Stimulated activated CD8-positive, alpha-beta memory T cell treated with anti-CD3 and anti-CD28 coated beads, Interleukin-2, amount 100 ng/mL, for 48 hours (primary cell): ENCODE results near the gene ATP2A2.
"Not testable (repeated sequence)": the region's sequence is repeated elsewhere in the genome, so short reads cannot be mapped to it uniquely, and the experiment has no call there.

Experiments
- DNase-seq, 2 donors: peaks; one replicate each; pipeline ENCODE4 v3.0.0-alpha.2; 2020; ENCODE audit warnings: low read depth in 2 of 2

The ATP2A2 gene

DNA sequence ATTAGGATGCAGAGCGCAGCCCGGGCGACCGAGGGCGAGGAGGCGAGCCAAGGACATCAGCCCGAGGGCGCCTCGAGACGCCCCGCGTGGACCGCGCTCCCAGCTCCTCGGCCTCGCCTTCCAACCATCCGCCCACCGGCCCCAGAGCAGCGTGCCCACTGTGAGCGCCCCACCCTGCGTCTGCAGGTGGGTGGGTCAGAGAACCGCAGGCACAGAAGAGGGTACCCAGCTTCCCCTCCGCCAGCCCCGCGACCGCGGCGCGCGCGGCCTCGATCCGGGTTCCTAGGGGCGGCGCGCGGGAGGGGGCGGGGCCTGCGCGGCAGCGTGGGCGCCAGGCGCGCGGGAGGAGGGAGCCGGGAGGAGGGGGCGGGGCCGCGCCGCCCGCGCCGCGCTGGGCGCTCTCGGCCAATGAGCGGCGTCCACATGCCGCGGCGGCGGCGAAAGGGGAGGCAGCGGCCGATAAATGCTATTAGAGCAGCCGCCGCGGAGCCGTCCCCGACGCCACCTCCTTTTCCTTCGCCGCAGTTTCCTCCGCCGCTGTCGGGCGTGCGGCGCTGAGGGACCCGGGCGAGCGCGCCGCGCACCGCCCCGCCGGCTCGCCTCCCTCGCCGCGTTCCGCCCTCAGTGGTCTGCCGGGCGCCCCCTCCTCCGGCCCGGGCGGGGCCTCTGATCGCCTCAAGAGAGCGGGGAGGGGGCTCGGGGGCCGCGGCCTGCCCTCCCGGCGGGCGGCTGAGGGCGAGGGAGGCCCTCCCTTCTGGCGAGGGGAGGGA is at the start of gene ATP2A2:
TSS of gene ATP2A2 (plus strand) at position 469 of the 770 bp plus-strand sequence. CDS start 543 bp downstream, outside the sequence.
- DNase-seq = peak; percentile 80 to 83

DNA sequence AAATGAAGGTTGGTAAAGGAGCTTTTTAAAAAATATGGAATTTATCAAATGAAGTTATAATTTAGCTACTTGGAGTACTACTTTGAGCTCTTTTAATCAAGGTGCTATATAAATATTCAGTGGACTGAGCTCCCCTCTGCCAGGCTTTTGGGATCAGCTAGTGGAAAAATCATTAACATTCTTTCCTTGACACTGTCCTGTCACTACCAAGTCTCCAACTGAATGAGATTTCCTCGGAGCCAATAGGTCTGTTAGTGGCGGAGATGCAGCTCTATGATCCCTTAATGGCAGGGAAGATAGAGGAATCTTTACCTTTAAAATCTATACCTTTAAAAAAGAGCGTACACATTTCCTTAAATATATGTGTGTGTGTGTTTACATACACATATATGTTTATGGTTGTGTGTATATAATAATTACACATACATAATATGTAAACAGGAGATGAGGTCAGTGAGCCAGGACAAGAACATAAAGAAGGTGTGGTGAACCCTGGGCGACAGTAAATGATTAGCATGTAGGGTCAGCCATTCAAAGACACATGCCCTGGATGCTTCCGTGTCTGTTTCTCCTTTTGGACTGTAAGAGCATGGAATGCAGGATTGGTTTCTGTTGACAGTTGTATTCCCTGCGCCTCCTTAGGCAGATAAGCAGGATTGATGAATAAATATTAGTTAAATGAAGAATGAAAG is 47.7 kb upstream of the ATP2A2 start:
- DNase-seq = no peak

- DNase-seq = no peak
Observed at GRCh38 chr12:110234331-110234751, 46.7 kb upstream of the ATP2A2 start.

- DNase-seq = no peak
Observed at GRCh38 chr12:110234755-110235154, 46.3 kb upstream of the ATP2A2 start.

DNA sequence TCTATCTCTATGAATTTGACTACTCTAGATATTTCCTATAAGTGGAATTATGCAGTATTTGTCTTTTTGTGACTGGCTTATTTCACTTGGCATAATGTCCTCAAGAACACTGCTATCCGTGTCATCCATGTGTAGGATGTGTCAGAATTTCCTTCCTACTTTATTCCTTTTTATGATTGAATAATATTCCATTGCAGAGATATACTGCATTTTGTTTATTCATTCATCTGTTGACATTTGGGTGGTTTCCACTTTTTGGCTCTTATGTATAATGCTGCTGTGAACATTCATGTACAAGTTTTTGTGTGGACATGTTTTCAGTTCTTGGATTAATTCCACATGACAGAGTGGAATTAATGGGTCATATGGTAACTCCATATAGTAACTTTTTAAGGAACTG is 45.7 kb upstream of the ATP2A2 start:
- DNase-seq = no peak

DNA sequence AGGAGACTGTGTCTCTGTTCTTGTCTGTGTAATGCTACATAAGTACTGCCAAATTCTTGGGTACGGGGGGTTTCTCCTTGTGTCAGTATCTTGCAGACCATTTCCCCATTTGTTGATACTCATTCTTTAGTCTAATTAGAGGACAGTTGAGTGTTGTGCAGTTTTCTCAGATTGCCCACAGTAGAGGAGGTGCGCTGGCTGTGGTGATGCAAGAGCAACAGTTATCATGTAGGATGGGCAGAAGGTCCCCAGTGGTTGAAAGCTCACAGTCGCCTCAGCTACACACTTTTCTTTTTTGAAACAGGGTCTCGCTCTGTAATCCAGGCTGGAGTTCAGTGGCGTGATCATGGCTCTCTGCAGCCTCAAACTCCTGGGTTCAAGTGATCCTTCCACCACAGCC is 37.8 kb upstream of the ATP2A2 start:
- DNase-seq = no peak

- no peak for DNase-seq
Observed at GRCh38 chr12:110244372-110244771, 36.7 kb upstream of the ATP2A2 start.

DNA sequence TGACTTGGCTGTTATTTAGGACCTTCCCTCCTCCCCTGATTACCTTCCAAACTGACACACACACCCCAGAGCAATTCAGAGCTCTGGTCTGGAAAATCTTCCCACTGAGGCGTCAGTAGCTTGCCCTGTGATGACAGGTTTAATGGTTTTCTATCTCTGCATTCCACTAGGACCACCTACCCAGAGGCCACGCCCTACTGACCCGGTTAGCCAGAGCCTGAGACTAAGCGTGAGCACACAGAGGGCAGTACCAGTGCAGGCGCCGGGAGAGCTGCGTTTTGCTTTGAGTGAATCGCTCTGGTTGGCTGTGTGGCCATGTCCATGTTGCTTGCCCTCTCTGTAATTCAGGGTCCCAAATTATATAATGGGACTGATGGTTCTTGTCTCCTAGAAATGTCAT is 36.2 kb upstream of the ATP2A2 start:
- DNase-seq = no peak

GRCh38 chr12:110245369-110245772 is 35.7 kb upstream of the ATP2A2 start:
- DNase-seq = peak; percentile 19 to 23

GRCh38 chr12:110246636-110247339 is 34.3 kb upstream of the ATP2A2 start:
- DNase-seq = no peak

DNA sequence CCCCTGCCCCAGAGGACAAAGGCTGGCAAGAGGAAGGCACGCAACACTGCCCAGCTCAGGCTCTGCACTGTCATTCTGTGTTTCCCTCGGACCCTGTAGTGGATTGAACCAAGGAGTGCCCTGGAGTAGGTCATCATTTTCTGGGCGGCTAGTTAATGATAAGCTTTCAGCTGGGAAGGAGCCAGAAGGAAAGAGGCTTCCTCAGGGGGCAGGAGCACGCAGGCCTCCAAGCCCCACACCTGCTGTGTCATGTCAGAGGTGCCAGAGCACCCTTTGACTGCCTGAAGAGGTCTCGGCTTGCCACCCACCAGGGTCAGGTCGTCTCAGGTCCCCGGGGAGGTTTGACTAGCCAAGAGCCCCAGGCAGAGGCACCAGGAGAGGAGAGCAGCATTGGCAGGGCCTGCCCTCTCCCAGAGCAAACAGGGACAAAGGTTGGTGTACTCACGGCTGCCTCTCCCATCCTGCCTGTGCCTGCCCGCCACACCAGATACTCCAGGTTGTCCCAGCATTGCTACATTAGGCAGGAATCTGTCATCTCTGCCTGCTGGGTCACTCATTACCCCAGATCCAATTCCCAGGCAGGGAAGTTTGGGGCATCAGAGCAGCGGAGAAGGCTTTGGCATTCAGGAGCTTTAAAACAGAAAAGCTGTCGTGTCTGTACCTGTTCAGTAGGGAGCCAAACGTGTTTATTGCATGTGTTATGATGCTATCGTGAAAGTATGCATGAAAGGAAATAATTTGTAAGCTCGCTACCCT is 33.5 kb upstream of the ATP2A2 start:
- DNase-seq = no peak

DNA sequence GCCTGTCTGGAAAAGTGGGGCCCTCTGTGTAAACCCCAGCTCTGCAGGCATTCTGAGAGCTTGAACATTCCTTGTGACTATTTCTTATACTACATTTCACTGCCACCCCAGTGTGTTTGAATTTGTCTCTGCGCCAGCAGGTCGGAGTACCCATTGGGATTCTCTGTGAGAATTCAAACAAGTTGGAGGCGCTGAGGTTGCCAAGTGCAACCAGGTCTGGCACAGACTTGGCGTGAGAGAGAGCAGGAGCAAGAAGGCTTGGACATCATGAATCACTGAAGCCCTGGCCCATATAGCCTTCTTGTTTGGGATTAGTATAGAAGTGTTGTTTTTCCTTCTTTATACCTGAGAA is 33.0 kb upstream of the ATP2A2 start:
- DNase-seq = no peak

- no peak for DNase-seq
Observed at GRCh38 chr12:110249105-110249504, 31.9 kb upstream of the ATP2A2 start.

GRCh38 chr12:110249716-110250225 is 31.3 kb upstream of the ATP2A2 start:
- no peak for DNase-seq

- no peak for DNase-seq
Observed at GRCh38 chr12:110251381-110251780, 29.7 kb upstream of the ATP2A2 start.

DNA sequence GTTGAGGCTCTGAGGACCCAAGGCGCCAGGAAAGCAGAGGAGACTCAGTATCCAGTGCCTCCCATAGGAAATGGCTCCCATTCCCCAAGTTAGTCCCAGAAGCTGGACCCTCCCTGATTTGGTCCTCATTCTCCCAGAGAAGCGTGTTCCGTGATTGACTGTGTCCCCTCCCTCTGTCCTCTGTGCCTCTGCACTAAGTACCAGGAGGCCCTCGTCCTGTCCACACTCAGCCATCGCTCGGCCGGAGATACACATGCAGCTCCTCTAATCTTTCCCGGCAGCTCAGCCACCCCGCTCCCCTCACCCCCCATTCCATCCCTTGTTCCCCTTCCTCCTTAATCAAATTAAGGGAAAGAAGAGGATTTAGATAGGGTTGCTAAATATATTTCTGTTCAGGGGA is 28.3 kb upstream of the ATP2A2 start:
- DNase-seq = no peak

- DNase-seq = no peak
Observed at GRCh38 chr12:110253176-110253575, 27.9 kb upstream of the ATP2A2 start.

DNA sequence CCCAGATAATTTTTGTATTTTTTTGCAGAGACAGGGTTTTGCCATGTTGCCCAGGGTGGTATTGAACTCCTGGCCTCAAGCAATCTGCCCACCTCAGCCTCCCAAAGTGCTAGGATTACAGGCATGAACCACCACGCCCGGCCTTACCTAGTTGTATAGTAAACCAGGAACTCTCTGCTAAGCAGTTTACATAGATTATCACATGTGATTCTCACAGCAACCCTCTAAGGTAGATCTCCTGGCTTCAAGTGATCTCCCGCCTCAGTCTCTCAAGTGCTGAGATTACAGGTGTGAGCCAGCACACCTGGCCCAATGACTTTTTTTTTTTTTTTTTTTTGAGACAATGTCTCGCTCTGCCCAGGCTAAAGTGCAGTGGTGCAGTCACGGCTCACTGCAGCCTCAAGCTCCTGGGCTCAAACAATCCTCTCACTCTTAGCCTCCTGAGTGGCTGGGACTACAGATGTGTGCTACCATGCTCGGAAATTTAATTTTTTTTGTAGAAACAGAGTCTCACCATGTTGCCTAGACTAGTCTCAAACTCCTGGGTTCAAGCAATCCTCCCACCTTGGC is 26.0 kb upstream of the ATP2A2 start:
- DNase-seq = no peak

DNA sequence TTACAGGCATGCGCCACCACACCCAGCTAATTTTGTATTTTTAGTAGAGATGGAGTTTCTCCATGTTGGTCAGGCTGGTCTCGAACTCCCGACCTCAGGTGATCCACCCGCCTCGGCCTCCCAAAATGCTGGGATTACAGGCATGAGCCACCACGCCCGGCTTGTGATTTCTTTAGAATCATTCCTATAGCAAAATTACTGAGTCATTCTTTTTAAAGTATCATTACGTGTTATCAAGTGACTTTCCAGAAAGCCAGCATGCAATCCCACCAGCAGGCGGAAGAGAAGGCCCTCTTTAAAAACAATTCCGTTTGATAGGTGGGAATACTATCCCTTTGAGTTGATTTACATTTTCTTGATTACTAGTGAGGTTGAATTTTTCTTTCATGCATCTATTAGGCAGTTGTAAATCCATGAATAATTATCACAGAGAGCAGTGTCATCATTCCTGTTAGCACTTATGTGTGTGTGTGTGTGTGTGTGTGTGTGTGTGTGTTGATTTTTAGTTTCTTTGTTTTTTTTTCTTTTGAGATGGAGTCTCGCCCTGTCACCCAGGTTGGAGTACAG is 25.1 kb upstream of the ATP2A2 start:
- not testable (repeated sequence) for DNase-seq

GRCh38 chr12:110256780-110257431 is 24.1 kb upstream of the ATP2A2 start:
- DNase-seq = no peak

DNA sequence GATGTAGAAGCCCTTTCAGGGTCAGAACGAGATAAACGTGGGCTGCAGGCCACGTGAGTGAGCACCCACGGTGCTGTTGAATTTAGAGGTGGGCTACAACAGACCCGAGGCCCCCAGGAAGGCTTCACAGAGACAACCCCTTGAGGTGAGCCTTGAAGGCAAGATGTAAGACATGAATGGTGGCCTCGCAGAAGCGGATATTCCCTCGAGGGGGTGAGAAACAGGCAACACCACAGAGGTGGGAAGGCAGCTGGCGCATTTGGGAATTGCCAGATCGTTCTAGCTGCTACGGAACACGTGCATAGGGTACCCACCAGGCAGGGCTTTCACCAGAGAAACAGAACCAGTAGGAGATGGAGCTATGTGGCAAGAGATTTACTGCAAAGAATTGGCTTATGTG is 22.6 kb upstream of the ATP2A2 start:
- DNase-seq = no peak
